Measurements from ENCODE around the gene CORT.

Gene CORT

GRCh38 chr1:10489291-10490055, 39.6 kb downstream of the CORT start:
- DNase-seq: no peak
- H3K36me3 ChIP-seq: no peaks in the 10 kb centered on the region
- H3K4me3 ChIP-seq (ENCODE audit: low read depth, low read length): no peak overlapping the region
- no peak for TF ChIP-seq CTCF (IDR thresholded peaks at IDR 0.05; ENCODE audit: low read depth, low read length)
- H3K9me3 ChIP-seq (ENCODE audit: severe bottlenecking): no peaks in the 10 kb centered on the region
- no peaks in the 10 kb centered on the region for H3K27me3 ChIP-seq (ENCODE audit: insufficient read depth, low read depth, severe bottlenecking)
- H3K27ac ChIP-seq: no peak overlapping the region

- no peak for TF ChIP-seq CTCF (IDR thresholded peaks at IDR 0.05; ENCODE audit: low read depth, low read length)
- no peak overlapping the region for H3K27ac ChIP-seq
- H3K4me3 ChIP-seq (ENCODE audit: low read depth, low read length): no peak overlapping the region
- no peaks in the 10 kb centered on the region for H3K27me3 ChIP-seq (ENCODE audit: insufficient read depth, low read depth, severe bottlenecking)
- H3K9me3 ChIP-seq (ENCODE audit: severe bottlenecking): no peaks in the 10 kb centered on the region
- no peaks in the 10 kb centered on the region for H3K36me3 ChIP-seq
- DNase-seq: no peak
Observed at GRCh38 chr1:10490286-10490970, 40.6 kb downstream of the CORT start.

- Histone ChIP-seq H3K4me3 (ENCODE audit: low read depth, low read length) (no peak overlapping the region), H3K36me3 (peaks cover 9% of the 10 kb centered on the region)
Observed at GRCh38 chr1:10494418-10494753, 44.6 kb downstream of the CORT start.

GRCh38 chr1:10494754-10495474, 45.1 kb downstream of the CORT start:
- peak; percentile 72 for DNase-seq
- no peak overlapping the region for H3K4me3 ChIP-seq (ENCODE audit: low read depth, low read length)
- peaks cover 9% of the 10 kb centered on the region for H3K36me3 ChIP-seq
- H3K9me3 ChIP-seq (ENCODE audit: severe bottlenecking): no peaks in the 10 kb centered on the region
- TF ChIP-seq CTCF (IDR thresholded peaks at IDR 0.05; ENCODE audit: low read depth, low read length): peak; percentile 83
- H3K27me3 ChIP-seq (ENCODE audit: insufficient read depth, low read depth, severe bottlenecking): no peaks in the 10 kb centered on the region
- H3K27ac ChIP-seq: no peak overlapping the region

More at GRCh38 chr1:10494418-10494753, 44.6 kb downstream of the CORT start:
- no peak for TF ChIP-seq CTCF (IDR thresholded peaks at IDR 0.05; ENCODE audit: low read depth, low read length)
- H3K9me3 ChIP-seq (ENCODE audit: severe bottlenecking): no peaks in the 10 kb centered on the region
- no peak for DNase-seq
- no peaks in the 10 kb centered on the region for H3K27me3 ChIP-seq (ENCODE audit: insufficient read depth, low read depth, severe bottlenecking)
- H3K27ac ChIP-seq: no peak overlapping the region

GRCh38 chr1:10495475-10495817, 45.6 kb downstream of the CORT start:
- Histone ChIP-seq H3K27me3 (ENCODE audit: insufficient read depth, low read depth, severe bottlenecking) (no peaks in the 10 kb centered on the region), H3K9me3 (ENCODE audit: severe bottlenecking) (no peaks in the 10 kb centered on the region), H3K27ac (no peak overlapping the region), H3K36me3 (peaks cover 9% of the 10 kb centered on the region), H3K4me3 (ENCODE audit: low read depth, low read length) (no peak overlapping the region)
- TF ChIP-seq CTCF (IDR thresholded peaks at IDR 0.05; ENCODE audit: low read depth, low read length): no peak
- no peak for DNase-seq

All from WERI-Rb-1 (cell line).